ENCODE results near the gene PCED1B.

The PCED1B gene

GRCh38 chr12:47068539-47068938 lies 10.9 kb upstream of the PCED1B start:
- no peak for DNase-seq

GRCh38 chr12:47070310-47070709 lies 9.1 kb upstream of the PCED1B start:
- DNase-seq = no peak

GRCh38 chr12:47071241-47071852 lies 8.1 kb upstream of the PCED1B start:
- no peak for DNase-seq

- no peak for DNase-seq
These were observed 5.5 kb upstream of the PCED1B start for GRCh38 chr12:47073951-47074350.

GRCh38 chr12:47074757-47075156 lies 4.7 kb upstream of the PCED1B start:
- DNase-seq = no peak

GRCh38 chr12:47075192-47076084 lies 4.0 kb upstream of the PCED1B start:
- DNase-seq = no peak

GRCh38 chr12:47077206-47078085 lies 2.0 kb upstream of the PCED1B start:
- DNase-seq = no peak

GRCh38 chr12:47078086-47078395 lies 1.4 kb upstream of the PCED1B start:
- DNase-seq = no peak

GRCh38 chr12:47078733-47079467 lies 521 bp upstream of the PCED1B start:
- peak; percentile 11 for DNase-seq

- peak; percentile 35 for DNase-seq
These were observed 732 bp downstream of the PCED1B start for GRCh38 chr12:47079981-47080724.

- peak; percentile 11 for DNase-seq
These were observed 1.5 kb downstream of the PCED1B start for GRCh38 chr12:47080725-47081502.

- DNase-seq = no peak
These were observed 2.9 kb downstream of the PCED1B start for GRCh38 chr12:47082283-47082682.

- peak; percentile 13 for DNase-seq
These were observed 3.6 kb downstream of the PCED1B start for GRCh38 chr12:47082796-47083621.

- no peak for DNase-seq
These were observed 4.8 kb downstream of the PCED1B start for GRCh38 chr12:47084172-47084571.

GRCh38 chr12:47085815-47086252 lies 6.4 kb downstream of the PCED1B start:
- peak; percentile 48 for DNase-seq

GRCh38 chr12:47087088-47087688 lies 7.8 kb downstream of the PCED1B start:
- DNase-seq = no peak

GRCh38 chr12:47088021-47088944 lies 8.9 kb downstream of the PCED1B start:
- peak; percentile 63 for DNase-seq

- no peak for DNase-seq
These were observed 11.6 kb downstream of the PCED1B start for GRCh38 chr12:47091009-47091408.

GRCh38 chr12:47094804-47095203 lies 15.4 kb downstream of the PCED1B start:
- no peak for DNase-seq

Data from NCI-H345 (cell line).